ENCODE data around the gene LRRD1.

DNA sequence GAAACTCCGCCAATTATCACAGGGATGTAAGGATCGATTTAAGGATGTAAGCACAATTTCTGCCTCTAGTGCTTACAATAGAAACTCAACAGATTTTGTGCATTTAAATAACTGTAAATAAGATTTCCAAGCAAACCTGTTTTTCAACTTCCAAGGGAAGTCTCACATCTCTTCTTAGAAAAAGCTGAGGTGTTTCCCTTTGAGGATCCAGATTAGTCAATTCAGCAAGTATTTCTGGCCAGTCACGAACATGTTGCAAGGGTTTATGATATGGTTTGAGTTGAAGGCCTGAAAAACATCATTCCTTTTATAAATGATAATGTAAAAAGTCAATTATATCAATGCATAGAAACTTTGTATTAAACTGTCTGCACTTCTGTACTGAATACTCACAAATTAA, 42.8 kb upstream of the LRRD1 start:
- TF ChIP-seq YY1 (IDR thresholded peaks at IDR 0.05; ENCODE audit: insufficient read depth, insufficient read length) (no peak), ZNF274 (IDR thresholded peaks at IDR 0.05; ENCODE audit: low read depth, low read length) (no peak), SUZ12 (IDR thresholded peaks at IDR 0.05; ENCODE audit: extremely low read depth, insufficient read depth, insufficient read length) (no peak)
